ENCODE measurements around the gene CHDH.

Gene CHDH

GRCh38 chr3:53842436-53843194 lies 3.6 kb downstream of the CHDH start (continued):
- peak; percentile 75 for TF ChIP-seq PRDM10 (tag by site-specific recombination; IDR thresholded peaks at IDR 0.05)

- Histone ChIP-seq H3K4me3 (ENCODE audit: low read depth, low read length) (no peak overlapping the region), H3K36me3 (ENCODE audit: control insufficient read depth in 2 of 2, insufficient read depth in 1 of 2, low read length in 2 of 2) (peaks cover 0 to 26% of the 10 kb centered on the region in 2 experiments; a peak in 1 of 3 replicates), H3K4me1 (ENCODE audit: control insufficient read depth, insufficient read depth, low read length) (no peaks in the 10 kb centered on the region), H3K9me3 (ENCODE audit: control insufficient read depth, insufficient read depth, low read depth, low read length) (no peaks in the 10 kb centered on the region), H3K27ac (ENCODE audit: extremely low read depth, low read depth, low read length) (no peak overlapping the region)
- CTCF ChIA-PET: no interaction called here
- no peak for TF ChIP-seq ZNF433 (tag by site-specific recombination; IDR thresholded peaks at IDR 0.05; ENCODE audit: low read depth)
- TF ChIP-seq ZNF580 (tag by site-specific recombination; IDR thresholded peaks at IDR 0.05): no peak
- TF ChIP-seq ZNF707 (tag by site-specific recombination; IDR thresholded peaks at IDR 0.05): no peak
- TF ChIP-seq GFI1B (tag by site-specific recombination; IDR thresholded peaks at IDR 0.05): no peak
- TF ChIP-seq ELK4 (IDR thresholded peaks at IDR 0.05; ENCODE audit: borderline replicate concordance, low read depth, low read length): no peak
- no peak for TF ChIP-seq ZNF280C (tag by site-specific recombination; IDR thresholded peaks at IDR 0.05)
- TF ChIP-seq GLI2 (tag by site-specific recombination; IDR thresholded peaks at IDR 0.05; ENCODE audit: borderline replicate concordance, low read depth): no peak
- no peak for TF ChIP-seq ZNF37A (tag by site-specific recombination; IDR thresholded peaks at IDR 0.05)
- no peak for TF ChIP-seq ZNF488 (tag by site-specific recombination; IDR thresholded peaks at IDR 0.05)
- POLR2A ChIA-PET: no interaction called here
These were observed 4.9 kb downstream of the CHDH start for GRCh38 chr3:53841296-53841695.

GRCh38 chr3:53837331-53837730 lies 8.9 kb downstream of the CHDH start:
- Histone ChIP-seq H3K9me3 (ENCODE audit: control insufficient read depth, insufficient read depth, low read depth, low read length) (no peaks in the 10 kb centered on the region), H3K4me3 (ENCODE audit: low read depth, low read length) (no peak overlapping the region), H3K4me1 (ENCODE audit: control insufficient read depth, insufficient read depth, low read length) (no peaks in the 10 kb centered on the region), H3K36me3 (ENCODE audit: control insufficient read depth in 2 of 2, insufficient read depth in 1 of 2, low read length in 2 of 2) (peaks cover 0 to 44% of the 10 kb centered on the region in 2 experiments; a peak in 1 of 3 replicates), H3K27ac (ENCODE audit: extremely low read depth, low read depth, low read length) (no peak overlapping the region)
- ChIA-PET POLR2A (no interaction called here), CTCF (no interaction called here)
- TF ChIP-seq HOXA7 (CRISPR knock-in tag; IDR thresholded peaks at IDR 0.05; ENCODE audit: borderline replicate concordance): no peak
- no peak for TF ChIP-seq ZNF292 (tag by site-specific recombination; IDR thresholded peaks at IDR 0.05; ENCODE audit: borderline replicate concordance, low read depth)
- TF ChIP-seq SP3 (tag by site-specific recombination; IDR thresholded peaks at IDR 0.05): no peak
- TF ChIP-seq ZNF501 (tag by site-specific recombination; IDR thresholded peaks at IDR 0.05): no peak

Measured in HEK293 (cell line).